Measurements from ENCODE around the gene MAP2K7.

The MAP2K7 gene

GRCh38 chr19:7864690-7865074 lies 39.0 kb upstream of the MAP2K7 start:
- Histone ChIP-seq H3K27me3 (ENCODE audit: insufficient read depth, poor library complexity, severe bottlenecking) (peaks cover 4% of the 10 kb centered on the region), H3K4me3 (replicated peaks; ENCODE audit: insufficient read depth, low read length) (no peak overlapping the region), H3K27ac (replicated peaks) (no peak overlapping the region)
- TF ChIP-seq CTCF (IDR thresholded peaks at IDR 0.05; ENCODE audit: insufficient read depth, low read length) (no peak), REST (IDR thresholded peaks at IDR 0.05; ENCODE audit: insufficient replicate concordance, low read depth) (no peak), GABPA (IDR thresholded peaks at IDR 0.05; ENCODE audit: low read depth) (no peak), SPI1 (IDR thresholded peaks at IDR 0.05; ENCODE audit: borderline replicate concordance, low read depth) (no peak), POLR2AphosphoS5 (IDR thresholded peaks at IDR 0.05; ENCODE audit: low read depth) (no peak)
- DNase-seq (ENCODE audit: low read depth in 1 of 2, low spot score in 1 of 2), result no peak

- no peak for TF ChIP-seq CTCF (IDR thresholded peaks at IDR 0.05; ENCODE audit: insufficient read depth, low read length)
- no peak for TF ChIP-seq GABPA (IDR thresholded peaks at IDR 0.05; ENCODE audit: low read depth)
- no peak for TF ChIP-seq REST (IDR thresholded peaks at IDR 0.05; ENCODE audit: insufficient replicate concordance, low read depth)
- TF ChIP-seq SPI1 (IDR thresholded peaks at IDR 0.05; ENCODE audit: borderline replicate concordance, low read depth), result no peak
- no peak for TF ChIP-seq POLR2AphosphoS5 (IDR thresholded peaks at IDR 0.05; ENCODE audit: low read depth)
- DNase-seq (ENCODE audit: low read depth in 1 of 2, low spot score in 1 of 2), result no peak
- no peak overlapping the region for H3K27ac ChIP-seq (replicated peaks)
- no peak overlapping the region for H3K4me3 ChIP-seq (replicated peaks; ENCODE audit: insufficient read depth, low read length)
- peaks cover 4% of the 10 kb centered on the region for H3K27me3 ChIP-seq (ENCODE audit: insufficient read depth, poor library complexity, severe bottlenecking)
These were observed 38.3 kb upstream of the MAP2K7 start for GRCh38 chr19:7865262-7865911.

- Histone ChIP-seq H3K4me3 (replicated peaks; ENCODE audit: insufficient read depth, low read length) (no peak overlapping the region), H3K27ac (replicated peaks) (no peak overlapping the region), H3K27me3 (ENCODE audit: insufficient read depth, poor library complexity, severe bottlenecking) (peaks cover 4% of the 10 kb centered on the region)
- no peak for DNase-seq (ENCODE audit: low read depth in 1 of 2, low spot score in 1 of 2)
- no peak for TF ChIP-seq REST (IDR thresholded peaks at IDR 0.05; ENCODE audit: insufficient replicate concordance, low read depth)
- no peak for TF ChIP-seq GABPA (IDR thresholded peaks at IDR 0.05; ENCODE audit: low read depth)
- TF ChIP-seq SPI1 (IDR thresholded peaks at IDR 0.05; ENCODE audit: borderline replicate concordance, low read depth), result no peak
- no peak for TF ChIP-seq CTCF (IDR thresholded peaks at IDR 0.05; ENCODE audit: insufficient read depth, low read length)
- no peak for TF ChIP-seq POLR2AphosphoS5 (IDR thresholded peaks at IDR 0.05; ENCODE audit: low read depth)
These were observed 37.1 kb upstream of the MAP2K7 start for GRCh38 chr19:7866399-7867091.
